OCI-LY1 (cell line): ENCODE results near the gene GRB10.

ENCODE experiments used
- H2AFZ ChIP-seq: fragments of 200-600 bp; sonication (generic), shearing (Covaris generic); 2 replicates; pipeline ENCODE4 v1.6.0; 2014; ENCODE audit warnings: antibody characterized with exemption, mild to moderate bottlenecking, low read length
- H3F3A ChIP-seq: fragments of 200-600 bp; sonication (generic), shearing (Covaris generic); 2 replicates; pipeline ENCODE4 v1.6.0; 2014; ENCODE audit warnings: mild to moderate bottlenecking, antibody characterized with exemption, low read length, moderate library complexity; ENCODE audit not compliant: insufficient read depth
- H3K27ac ChIP-seq: fragments of 200-600 bp; sonication (generic); 2 replicates; pipeline ENCODE4 v1.5.1; 2014; ENCODE audit warnings: low read length, mixed run types, mild to moderate bottlenecking, low read depth; ENCODE audit not compliant: poor library complexity, severe bottlenecking
- H3K27me3 ChIP-seq: fragments of 200-600 bp; sonication (generic); 2 replicates; pipeline ENCODE4 v1.6.0; 2014; ENCODE audit warnings: antibody characterized with exemption, mild to moderate bottlenecking, low read length, moderate library complexity; ENCODE audit not compliant: insufficient read depth
- H3K36me3 ChIP-seq: fragments of 200-600 bp; sonication (generic); 2 replicates; pipeline ENCODE4 v1.6.1; 2014; ENCODE audit warnings: mild to moderate bottlenecking, antibody characterized with exemption, low read length, moderate library complexity, mixed read lengths; ENCODE audit not compliant: insufficient read depth
- H3K4me1 ChIP-seq: fragments of 200-600 bp; sonication (generic); 2 replicates; pipeline ENCODE4 v1.5.1; 2014; ENCODE audit warnings: mild to moderate bottlenecking, low read length, moderate library complexity; ENCODE audit not compliant: insufficient read depth, severe bottlenecking
- H3K4me2 ChIP-seq: fragments of 200-600 bp; sonication (generic), shearing (Covaris generic); 2 replicates; pipeline ENCODE4 v1.6.1; 2014; ENCODE audit warnings: low read length
- H3K4me3 ChIP-seq: fragments of 200-600 bp; sonication (generic); 2 replicates; pipeline ENCODE4 v1.5.1; 2014; ENCODE audit warnings: low read length, low read depth, mild to moderate bottlenecking, mixed read lengths; ENCODE audit not compliant: poor library complexity, severe bottlenecking
- H3K79me2 ChIP-seq: fragments of 200-600 bp; shearing (Covaris generic); 2 replicates; pipeline ENCODE4 v1.6.1; 2016; ENCODE audit warnings: mixed run types, low read length, mixed read lengths; ENCODE audit not compliant: insufficient read depth
- H3K9ac ChIP-seq: fragments of 200-600 bp; sonication (generic), shearing (Covaris generic); 2 replicates; pipeline ENCODE4 v1.6.1; 2014; ENCODE audit warnings: mild to moderate bottlenecking, low read length, mixed read lengths
- H3K9me2 ChIP-seq: fragments of 200-600 bp; sonication (generic), shearing (Covaris generic); 2 replicates; pipeline ENCODE4 v1.6.1; 2014; ENCODE audit warnings: low read depth, mild to moderate bottlenecking, low read length, mixed read lengths
- H3K9me3 ChIP-seq: fragments of 200-600 bp; shearing (Covaris generic); 2 replicates; pipeline ENCODE4 v1.6.1; 2014; ENCODE audit warnings: low read length, mixed read lengths
- H4K20me1 ChIP-seq: fragments of 200-600 bp; sonication (generic), shearing (Covaris generic); 2 replicates; pipeline ENCODE4 v1.6.0; 2016; ENCODE audit warnings: mild to moderate bottlenecking, low read length; ENCODE audit not compliant: insufficient read depth
- CTCF ChIP-seq: fragments of 200-600 bp; sonication (generic), shearing (Covaris generic); IDR thresholded peaks from 2 replicates; pipeline ENCODE4 v1.5.1; 2017; ENCODE audit warnings: mild to moderate bottlenecking, antibody characterized with exemption, low read length, moderate library complexity, mixed read lengths
- EZH2 ChIP-seq: fragments of 200-600 bp; sonication (generic), shearing (Covaris generic); IDR thresholded peaks from 2 replicates; pipeline ENCODE4 v1.8.0; 2017; ENCODE audit warnings: borderline replicate concordance, mixed run types, mild to moderate bottlenecking, antibody characterized with exemption, low read length, moderate library complexity, mixed read lengths

Gene GRB10

GRCh38 chr7:50795831-50796230 is 13.1 kb upstream of the GRB10 start:
- Histone ChIP-seq H3K9me2 (no peaks in the 10 kb centered on the region), H3K36me3 (no peaks in the 10 kb centered on the region), H3K27ac (no peak overlapping the region), H3K4me1 (no peaks in the 10 kb centered on the region), H3K4me2 (no peak overlapping the region), H2AFZ (no peak overlapping the region), H3F3A (no peaks in the 10 kb centered on the region), H3K9ac (no peak overlapping the region), H3K79me2 (no peaks in the 10 kb centered on the region), H4K20me1 (no peaks in the 10 kb centered on the region), H3K4me3 (no peak overlapping the region), H3K9me3 (no peaks in the 10 kb centered on the region), H3K27me3 (no peaks in the 10 kb centered on the region)
- no peak for TF ChIP-seq EZH2
- TF ChIP-seq CTCF = no peak

- TF ChIP-seq EZH2 (no peak), CTCF (no peak)
- Histone ChIP-seq H3K4me1 (no peaks in the 10 kb centered on the region), H3K9me3 (no peaks in the 10 kb centered on the region), H2AFZ (no peak overlapping the region), H3K4me2 (no peak overlapping the region), H3K4me3 (no peak overlapping the region), H3F3A (no peaks in the 10 kb centered on the region), H3K79me2 (no peaks in the 10 kb centered on the region), H3K27ac (no peak overlapping the region), H4K20me1 (no peaks in the 10 kb centered on the region), H3K9me2 (no peaks in the 10 kb centered on the region), H3K36me3 (no peaks in the 10 kb centered on the region), H3K9ac (no peak overlapping the region), H3K27me3 (no peaks in the 10 kb centered on the region)
Observed at GRCh38 chr7:50795253-50795652, 12.6 kb upstream of the GRB10 start.

GRCh38 chr7:50793947-50794570 is 11.4 kb upstream of the GRB10 start:
- Histone ChIP-seq H3K4me3 (no peak overlapping the region), H3K9ac (no peak overlapping the region), H2AFZ (no peak overlapping the region), H3K9me3 (no peaks in the 10 kb centered on the region), H3F3A (no peaks in the 10 kb centered on the region), H3K36me3 (no peaks in the 10 kb centered on the region), H4K20me1 (no peaks in the 10 kb centered on the region), H3K27me3 (no peaks in the 10 kb centered on the region), H3K4me1 (no peaks in the 10 kb centered on the region), H3K27ac (no peak overlapping the region), H3K4me2 (no peak overlapping the region), H3K9me2 (no peaks in the 10 kb centered on the region), H3K79me2 (no peaks in the 10 kb centered on the region)
- no peak for TF ChIP-seq CTCF
- TF ChIP-seq EZH2 = no peak
